ENCODE results near the gene PIP4P1. TPM values are rescaled to one million over a fixed set of nuclear protein-coding genes. Genes with fewer than 3 reads are reported as not detected.

PIP4P1 gene
- polyA plus RNA-seq, 3 donors, result 19.4 to 106 (median 21.2) TPM

DNA sequence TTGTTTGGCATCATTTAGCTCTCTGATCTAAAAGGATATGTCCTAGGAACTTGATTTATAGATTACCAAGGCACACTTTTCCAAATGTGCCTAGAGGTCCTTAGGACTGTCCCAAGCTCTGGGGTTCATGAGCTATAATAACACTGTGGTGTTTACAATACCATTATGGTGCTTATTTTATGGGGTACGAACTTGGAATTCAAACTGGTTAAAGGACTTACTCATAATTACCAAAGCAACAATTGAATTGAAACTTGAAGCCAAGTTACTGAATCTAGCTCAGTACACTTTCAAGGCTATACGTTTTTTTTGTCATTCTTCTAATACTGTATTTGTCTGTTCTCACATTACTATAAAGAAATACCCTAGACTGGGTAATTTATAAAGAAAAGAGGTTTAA, 38.3 kb downstream of the PIP4P1 start:
- H3K9ac ChIP-seq (ENCODE audit: insufficient read depth, low read length, poor library complexity, severe bottlenecking), result no peak overlapping the region
- no peak overlapping the region for H3K4me3 Mint-ChIP-seq
- H2AFZ ChIP-seq (ENCODE audit: insufficient read depth, low read depth, low read length, poor library complexity, severe bottlenecking), result no peak overlapping the region
- H3K4me2 ChIP-seq (replicated peaks; ENCODE audit: extremely low read depth, low read length, poor library complexity, severe bottlenecking), result no peak overlapping the region
- H3K4me1 Mint-ChIP-seq, result peaks cover 35% of the 10 kb centered on the region
- no peaks in the 10 kb centered on the region for H3K79me2 ChIP-seq (ENCODE audit: insufficient read depth, low read length)
- no peaks in the 10 kb centered on the region for H3K9me3 ChIP-seq (replicated peaks in 1 of 2; ENCODE audit: control insufficient read depth in 1 of 2, insufficient read depth in 1 of 2, low read length in 2 of 2)
- H3K4me1 ChIP-seq (ENCODE audit: control insufficient read depth in 1 of 2, insufficient read depth in 2 of 2, low read length in 2 of 2), result peaks cover 36 to 38% of the 10 kb centered on the region in 2 donors
- H3K27ac Mint-ChIP-seq, result peak overlapping the region in 1 of 7 donors; percentile 54
- H3K4me3 ChIP-seq (replicated peaks in 1 of 3; ENCODE audit: low read depth in 2 of 3, low read length in 3 of 3), result no peak overlapping the region
- no peaks in the 10 kb centered on the region for H3K27me3 Mint-ChIP-seq (ENCODE audit: low read depth in 3 of 3)
- H3K36me3 ChIP-seq (replicated peaks in 1 of 2; ENCODE audit: control insufficient read depth in 1 of 2, insufficient read depth in 2 of 2, low read length in 2 of 2), result no peaks in the 10 kb centered on the region
- TF ChIP-seq, protein P1, sequence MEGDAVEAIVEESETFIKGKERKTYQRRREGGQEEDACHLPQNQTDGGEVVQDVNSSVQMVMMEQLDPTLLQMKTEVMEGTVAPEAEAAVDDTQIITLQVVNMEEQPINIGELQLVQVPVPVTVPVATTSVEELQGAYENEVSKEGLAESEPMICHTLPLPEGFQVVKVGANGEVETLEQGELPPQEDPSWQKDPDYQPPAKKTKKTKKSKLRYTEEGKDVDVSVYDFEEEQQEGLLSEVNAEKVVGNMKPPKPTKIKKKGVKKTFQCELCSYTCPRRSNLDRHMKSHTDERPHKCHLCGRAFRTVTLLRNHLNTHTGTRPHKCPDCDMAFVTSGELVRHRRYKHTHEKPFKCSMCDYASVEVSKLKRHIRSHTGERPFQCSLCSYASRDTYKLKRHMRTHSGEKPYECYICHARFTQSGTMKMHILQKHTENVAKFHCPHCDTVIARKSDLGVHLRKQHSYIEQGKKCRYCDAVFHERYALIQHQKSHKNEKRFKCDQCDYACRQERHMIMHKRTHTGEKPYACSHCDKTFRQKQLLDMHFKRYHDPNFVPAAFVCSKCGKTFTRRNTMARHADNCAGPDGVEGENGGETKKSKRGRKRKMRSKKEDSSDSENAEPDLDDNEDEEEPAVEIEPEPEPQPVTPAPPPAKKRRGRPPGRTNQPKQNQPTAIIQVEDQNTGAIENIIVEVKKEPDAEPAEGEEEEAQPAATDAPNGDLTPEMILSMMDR (IDR thresholded peaks at IDR 0.05), result no peak
- peaks cover 0 to 2% (median 0%) of the 10 kb centered on the region in 7 donors for H3K9me3 Mint-ChIP-seq
- peaks cover 3% of the 10 kb centered on the region for H4K20me1 ChIP-seq (ENCODE audit: insufficient read depth, low read length)
- H3K27me3 ChIP-seq (ENCODE audit: control insufficient read depth in 2 of 2, insufficient read depth in 2 of 2, low read length in 2 of 2), result no peaks in the 10 kb centered on the region
- no peak for DNase-seq
- H3K36me3 Mint-ChIP-seq, result no peaks in the 10 kb centered on the region
- intact Hi-C loops (cut with micrococcal nuclease), result no loop called here
- H3K27ac ChIP-seq (ENCODE audit: low read depth in 1 of 2, low read length in 2 of 2), result no peak overlapping the region
- no CpG with 5 or more reads among the region's 2 CpGs for WGBS (ENCODE audit: insufficient coverage)

DNA sequence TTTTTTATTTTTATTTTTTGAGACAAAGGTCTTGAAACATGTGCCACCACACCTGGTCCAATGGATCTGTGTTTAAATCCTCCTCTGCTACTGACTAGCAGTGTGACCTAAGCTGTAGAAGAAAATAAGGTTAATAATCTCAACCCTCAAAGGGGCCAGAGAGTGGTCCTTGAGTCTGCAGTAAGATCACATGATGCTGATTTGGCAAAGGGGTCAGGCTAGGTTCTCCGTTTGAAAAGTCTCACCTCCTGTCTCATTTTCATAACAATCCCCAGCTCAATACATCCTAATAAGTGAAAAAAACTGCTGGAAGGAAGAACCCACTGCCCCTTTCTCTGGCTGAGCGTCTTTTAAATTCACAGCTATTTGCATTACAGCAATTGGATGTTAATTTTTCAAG, 40.0 kb downstream of the PIP4P1 start:
- Mint-ChIP-seq H3K27ac (no peak overlapping the region), H3K36me3 (no peaks in the 10 kb centered on the region), H3K9me3 (no peaks in the 10 kb centered on the region), H3K27me3 (ENCODE audit: low read depth in 3 of 3) (no peaks in the 10 kb centered on the region), H3K4me3 (no peak overlapping the region), H3K4me1 (peaks cover 33% of the 10 kb centered on the region)
- Histone ChIP-seq H2AFZ (ENCODE audit: insufficient read depth, low read depth, low read length, poor library complexity, severe bottlenecking) (no peak overlapping the region), H3K4me3 (replicated peaks in 1 of 3; ENCODE audit: low read depth in 2 of 3, low read length in 3 of 3) (no peak overlapping the region), H3K79me2 (ENCODE audit: insufficient read depth, low read length) (no peaks in the 10 kb centered on the region), H3K4me1 (ENCODE audit: control insufficient read depth in 1 of 2, insufficient read depth in 2 of 2, low read length in 2 of 2) (peaks cover 27 to 31% of the 10 kb centered on the region in 2 donors), H3K36me3 (replicated peaks in 1 of 2; ENCODE audit: control insufficient read depth in 1 of 2, insufficient read depth in 2 of 2, low read length in 2 of 2) (no peaks in the 10 kb centered on the region), H3K4me2 (replicated peaks; ENCODE audit: extremely low read depth, low read length, poor library complexity, severe bottlenecking) (no peak overlapping the region), H4K20me1 (ENCODE audit: insufficient read depth, low read length) (no peaks in the 10 kb centered on the region), H3K27me3 (ENCODE audit: control insufficient read depth in 2 of 2, insufficient read depth in 2 of 2, low read length in 2 of 2) (no peaks in the 10 kb centered on the region), H3K9me3 (replicated peaks in 1 of 2; ENCODE audit: control insufficient read depth in 1 of 2, insufficient read depth in 1 of 2, low read length in 2 of 2) (no peaks in the 10 kb centered on the region), H3K27ac (ENCODE audit: low read depth in 1 of 2, low read length in 2 of 2) (no peak overlapping the region), H3K9ac (ENCODE audit: insufficient read depth, low read length, poor library complexity, severe bottlenecking) (no peak overlapping the region)
- intact Hi-C loops (cut with micrococcal nuclease), result no loop called here
- DNase-seq, result no peak
- no CpG with 5 or more reads among the region's 2 CpGs for WGBS (ENCODE audit: insufficient coverage)
- TF ChIP-seq, protein P1 (IDR thresholded peaks at IDR 0.05), result no peak
